ENCODE measurements around the gene TWIST1. TPM values are rescaled to one million over a fixed set of nuclear protein-coding genes. Genes with fewer than 3 reads are reported as not detected.

The TWIST1 gene
- total and polyA plus RNA-seq, 2 experiments from 2014 or later, result 0.24 TPM

DNA sequence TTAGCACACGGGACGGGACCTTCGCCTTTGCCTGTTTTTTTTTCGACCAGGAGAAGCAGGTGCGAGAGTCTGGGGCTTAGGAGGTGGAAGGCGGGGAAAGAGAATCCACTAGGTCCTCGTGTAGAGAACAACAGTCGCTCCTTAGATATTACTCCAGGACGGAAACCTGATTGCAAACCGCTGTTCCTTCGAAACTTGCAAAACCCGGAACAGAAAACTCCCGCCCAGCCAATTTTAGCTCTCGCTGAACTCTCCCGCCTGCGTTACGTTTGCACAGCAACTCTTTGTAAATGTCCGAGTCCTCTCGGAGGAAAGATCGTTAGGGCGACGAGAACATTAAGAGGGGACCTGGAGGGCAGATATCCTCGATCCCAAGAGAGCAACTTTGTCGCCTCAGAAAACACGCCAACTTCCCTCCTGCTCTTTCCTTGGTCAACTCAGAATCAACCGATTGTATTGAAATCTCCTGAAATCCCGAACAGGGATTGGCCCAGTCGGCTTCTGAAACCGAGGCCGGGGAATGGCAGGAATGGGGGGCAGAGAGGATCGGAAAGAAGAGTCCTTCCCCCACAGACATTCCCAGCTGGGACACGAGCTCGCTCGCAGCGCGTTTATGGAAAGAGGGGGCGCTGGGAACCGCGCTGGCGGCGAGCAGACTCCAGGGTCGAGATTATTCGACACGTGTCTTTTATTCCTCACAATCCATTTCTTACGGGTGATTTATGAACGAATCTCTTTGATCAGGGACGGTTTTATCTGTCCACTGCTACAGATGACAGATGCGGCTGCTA, 9.9 kb downstream of the TWIST1 start:
- Mint-ChIP-seq H3K36me3 (ENCODE audit: low read depth) (no peaks in the 10 kb centered on the region), H3K27me3 (ENCODE audit: insufficient read depth, low read depth, poor library complexity) (peaks cover 98% of the 10 kb centered on the region), H3K27ac (no peak overlapping the region), H3K4me1 (peaks cover 61% of the 10 kb centered on the region), H3K4me3 (peak overlapping the region; percentile 79), H3K9me3 (no peaks in the 10 kb centered on the region; the same call in 2 of the 3 replicates)
- H3K36me3 ChIP-seq (ENCODE audit: insufficient read depth), result no peaks in the 10 kb centered on the region
- TF ChIP-seq ZNF114 (CRISPR knock-in tag; IDR thresholded peaks at IDR 0.05) (no peak), EZH2 (IDR thresholded peaks at IDR 0.05; ENCODE audit: low read depth, unreplicated experiment) (peak; percentile 89), EZH2phosphoT487 (IDR thresholded peaks at IDR 0.05; ENCODE audit: unreplicated experiment) (peak; percentile 33)
- no peaks in the 10 kb centered on the region for H3K79me2 ChIP-seq (replicated peaks; ENCODE audit: insufficient read depth)
- no peak overlapping the region for H3K27ac ChIP-seq (ENCODE audit: low read depth)
- DNase-seq (ENCODE audit: low spot score), result peak; percentile 73
- peaks cover 63% of the 10 kb centered on the region for H3K4me1 ChIP-seq (ENCODE audit: insufficient read depth)
- peak overlapping the region; percentile 86 for H3K4me2 ChIP-seq
- peaks cover 100% of the 10 kb centered on the region for H3K27me3 ChIP-seq (ENCODE audit: insufficient read depth)
- peak overlapping the region; percentile 56 for H3K4me3 ChIP-seq
- peaks cover 30% of the 10 kb centered on the region for H3F3A ChIP-seq (replicated peaks; ENCODE audit: low read depth)
- H4K20me1 ChIP-seq (replicated peaks; ENCODE audit: insufficient read depth), result peaks cover 13% of the 10 kb centered on the region; the same call in 1 of the 2 replicates
- no peaks in the 10 kb centered on the region for H3K9me2 ChIP-seq (ENCODE audit: insufficient read depth)
- ATAC-seq, result peak; percentile 17
- peak overlapping the region; percentile 89 for H2AFZ ChIP-seq

GRCh38 chr7:19107081-19107355, 10.4 kb downstream of the TWIST1 start:
- H3K27me3 ChIP-seq (ENCODE audit: insufficient read depth), result peaks cover 100% of the 10 kb centered on the region
- H3F3A ChIP-seq (replicated peaks; ENCODE audit: low read depth), result peaks cover 28% of the 10 kb centered on the region
- Mint-ChIP-seq H3K36me3 (ENCODE audit: low read depth) (no peaks in the 10 kb centered on the region), H3K27ac (no peak overlapping the region), H3K27me3 (ENCODE audit: insufficient read depth, low read depth, poor library complexity) (peaks cover 92% of the 10 kb centered on the region), H3K4me1 (peaks cover 57% of the 10 kb centered on the region), H3K9me3 (no peaks in the 10 kb centered on the region; the same call in 2 of the 3 replicates), H3K4me3 (peak overlapping the region; percentile 79)
- H3K27ac ChIP-seq (ENCODE audit: low read depth), result no peak overlapping the region
- DNase-seq (ENCODE audit: low spot score) (no peak), ATAC-seq (no peak)
- TF ChIP-seq ZNF331 (CRISPR knock-in tag; IDR thresholded peaks at IDR 0.05; ENCODE audit: low read depth) (no peak), CREB1 (CRISPR knock-in tag; IDR thresholded peaks at IDR 0.05; ENCODE audit: low read depth) (no peak), STAT1 (IDR thresholded peaks at IDR 0.05; ENCODE audit: unreplicated experiment) (no peak), JUNB (IDR thresholded peaks at IDR 0.05; ENCODE audit: unreplicated experiment) (no peak), POLR2AphosphoS5 (IDR thresholded peaks at IDR 0.05; ENCODE audit: low read depth) (no peak), EZH2phosphoT487 (IDR thresholded peaks at IDR 0.05; ENCODE audit: unreplicated experiment) (no peak), NANOG (IDR thresholded peaks at IDR 0.05; ENCODE audit: borderline replicate concordance) (no peak), CTCF (conservative IDR thresholded peaks at IDR 0.05; ENCODE audit: low read depth in 2 of 2) (no peak), ZNF114 (CRISPR knock-in tag; IDR thresholded peaks at IDR 0.05) (no peak)
- TF ChIP-seq, protein P1, sequence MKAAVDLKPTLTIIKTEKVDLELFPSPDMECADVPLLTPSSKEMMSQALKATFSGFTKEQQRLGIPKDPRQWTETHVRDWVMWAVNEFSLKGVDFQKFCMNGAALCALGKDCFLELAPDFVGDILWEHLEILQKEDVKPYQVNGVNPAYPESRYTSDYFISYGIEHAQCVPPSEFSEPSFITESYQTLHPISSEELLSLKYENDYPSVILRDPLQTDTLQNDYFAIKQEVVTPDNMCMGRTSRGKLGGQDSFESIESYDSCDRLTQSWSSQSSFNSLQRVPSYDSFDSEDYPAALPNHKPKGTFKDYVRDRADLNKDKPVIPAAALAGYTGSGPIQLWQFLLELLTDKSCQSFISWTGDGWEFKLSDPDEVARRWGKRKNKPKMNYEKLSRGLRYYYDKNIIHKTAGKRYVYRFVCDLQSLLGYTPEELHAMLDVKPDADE (IDR thresholded peaks at IDR 0.05), result no peak
- H3K4me2 ChIP-seq, result peak overlapping the region; percentile 86
- peaks cover 13% of the 10 kb centered on the region; the same call in 1 of the 2 replicates for H4K20me1 ChIP-seq (replicated peaks; ENCODE audit: insufficient read depth)
- no peaks in the 10 kb centered on the region for H3K79me2 ChIP-seq (replicated peaks; ENCODE audit: insufficient read depth)
- no peaks in the 10 kb centered on the region for H3K9me2 ChIP-seq (ENCODE audit: insufficient read depth)
- no peaks in the 10 kb centered on the region for H3K36me3 ChIP-seq (ENCODE audit: insufficient read depth)
- H3K4me3 ChIP-seq, result peak overlapping the region; percentile 56
- peak overlapping the region; percentile 89 for H2AFZ ChIP-seq
- H3K4me1 ChIP-seq (ENCODE audit: insufficient read depth), result peaks cover 57% of the 10 kb centered on the region

Measured in GM23338 (cell line).